ENCODE data around the gene CNTN4. TPM values are rescaled to one million over a fixed set of nuclear protein-coding genes. Genes with fewer than 3 reads are reported as not detected.

CNTN4 gene
- total and polyA plus RNA-seq, 4 donors = 29.2 to 88.0 (median 36.1) TPM

DNA sequence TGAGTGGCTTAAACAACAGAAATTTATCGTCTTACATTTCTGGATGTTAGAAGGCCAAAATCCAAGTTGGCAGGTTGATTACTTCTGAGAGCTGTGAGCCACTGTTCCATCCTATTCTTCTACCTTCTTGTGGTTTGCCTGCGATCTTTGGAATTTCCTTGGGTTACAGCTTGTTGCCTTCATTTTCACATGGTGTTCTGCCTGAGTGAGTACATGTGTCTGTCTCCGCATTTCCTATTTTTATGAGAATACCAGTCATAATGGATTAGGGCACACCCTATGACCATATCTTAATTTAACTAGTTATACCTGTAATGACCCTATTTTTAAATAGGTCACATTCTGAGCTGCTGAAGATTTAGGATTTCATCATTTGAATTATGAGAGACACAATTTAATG is 294.3 kb downstream of the CNTN4 start:
- H3K4me3 ChIP-seq (ENCODE audit: low read depth, low read length) = no peak overlapping the region
- H3K36me3 ChIP-seq (ENCODE audit: control insufficient read depth, insufficient read depth, low read length) = no peaks in the 10 kb centered on the region
- DNase-seq (ENCODE audit: low read depth in 4 of 6, low spot score in 6 of 6) = no peak
- H3K27me3 ChIP-seq (ENCODE audit: control insufficient read depth, insufficient read depth, low read length) = no peaks in the 10 kb centered on the region
- no peak overlapping the region for H3K27ac ChIP-seq (ENCODE audit: low read depth, low read length)
- no peaks in the 10 kb centered on the region for H3K9me3 ChIP-seq (ENCODE audit: control insufficient read depth, insufficient read depth, low read length)
- 83% methylated on average over 2 of the region's 3 CpGs for WGBS (ENCODE audit: insufficient coverage)
- H3K4me1 ChIP-seq (ENCODE audit: control insufficient read depth, insufficient read depth, low read length) = no peaks in the 10 kb centered on the region

DNA sequence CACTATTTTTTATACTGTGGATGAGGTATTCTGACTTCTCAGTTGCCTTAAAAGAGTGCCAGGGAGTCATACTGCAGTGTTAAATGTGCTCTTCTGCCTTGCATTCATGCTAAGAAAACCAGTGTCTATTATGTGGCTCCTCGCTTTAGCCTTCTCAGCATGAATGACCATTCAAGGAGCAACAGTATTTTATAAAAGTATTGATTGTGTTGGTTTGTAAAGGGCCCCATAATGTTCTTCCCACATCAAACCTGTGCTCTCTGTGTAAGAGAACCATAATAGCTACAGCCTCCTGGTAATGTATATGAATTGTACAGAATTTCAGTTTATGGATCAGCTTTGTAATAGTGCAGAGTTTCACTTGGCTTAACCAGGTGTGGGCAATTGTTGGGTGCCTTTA is 316.4 kb downstream of the CNTN4 start:
- no peaks in the 10 kb centered on the region for H3K4me1 ChIP-seq (ENCODE audit: control insufficient read depth, insufficient read depth, low read length)
- no peaks in the 10 kb centered on the region for H3K36me3 ChIP-seq (ENCODE audit: control insufficient read depth, insufficient read depth, low read length)
- DNase-seq (ENCODE audit: low read depth in 4 of 6, low spot score in 6 of 6) = no peak
- H3K4me3 ChIP-seq (ENCODE audit: low read depth, low read length) = no peak overlapping the region
- H3K27me3 ChIP-seq (ENCODE audit: control insufficient read depth, insufficient read depth, low read length) = no peaks in the 10 kb centered on the region
- WGBS (ENCODE audit: insufficient coverage) = no CpG with 5 or more reads among the region's 1 CpG
- H3K27ac ChIP-seq (ENCODE audit: low read depth, low read length) = no peak overlapping the region
- H3K9me3 ChIP-seq (ENCODE audit: control insufficient read depth, insufficient read depth, low read length) = no peaks in the 10 kb centered on the region

DNA sequence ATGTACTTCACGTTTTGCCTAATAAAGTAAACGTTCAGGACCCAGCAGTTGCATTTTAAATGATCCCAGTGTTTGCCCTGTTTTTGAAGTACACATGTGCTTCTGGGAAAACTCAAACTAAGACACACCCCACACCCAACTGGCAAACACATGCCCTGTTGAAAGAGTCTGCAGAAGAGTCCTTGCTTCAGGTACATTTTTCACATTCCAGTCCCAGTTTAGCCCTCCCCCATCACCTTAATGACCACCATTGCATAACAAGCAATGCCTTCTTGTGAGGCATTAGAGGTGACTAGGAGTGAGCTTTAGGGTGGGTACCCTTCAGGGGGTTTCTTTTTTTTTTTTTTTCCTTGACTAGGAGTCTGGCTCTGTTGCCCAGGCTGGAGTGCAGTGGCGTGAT is 322.3 kb downstream of the CNTN4 start:
- WGBS (ENCODE audit: insufficient coverage) = 43% methylated on average over 1 of the region's 3 CpGs
- Histone ChIP-seq H3K4me1 (ENCODE audit: control insufficient read depth, insufficient read depth, low read length) (no peaks in the 10 kb centered on the region), H3K36me3 (ENCODE audit: control insufficient read depth, insufficient read depth, low read length) (no peaks in the 10 kb centered on the region), H3K4me3 (ENCODE audit: low read depth, low read length) (no peak overlapping the region), H3K27me3 (ENCODE audit: control insufficient read depth, insufficient read depth, low read length) (no peaks in the 10 kb centered on the region), H3K27ac (ENCODE audit: low read depth, low read length) (no peak overlapping the region), H3K9me3 (ENCODE audit: control insufficient read depth, insufficient read depth, low read length) (no peaks in the 10 kb centered on the region)
- DNase-seq (ENCODE audit: low read depth in 4 of 6, low spot score in 6 of 6) = no peak

DNA sequence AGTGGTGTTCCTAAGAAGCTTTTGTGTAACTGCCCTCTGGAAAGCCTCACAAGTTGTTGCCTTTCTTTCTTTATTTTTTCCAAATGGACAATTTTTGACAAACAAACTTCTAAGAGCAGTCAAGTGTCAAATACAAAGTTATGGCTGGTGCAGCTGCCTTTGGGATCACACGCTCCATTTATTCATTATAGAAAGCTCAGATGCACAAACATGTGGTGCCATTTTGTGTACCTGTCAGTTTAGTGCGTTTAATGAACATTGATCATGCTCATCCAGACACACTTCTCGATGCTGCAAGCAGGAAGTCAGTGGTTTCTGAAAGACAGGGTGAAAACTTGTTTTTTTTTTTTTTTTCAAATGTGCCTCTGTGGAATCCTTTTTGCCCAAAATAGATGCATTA is 324.5 kb downstream of the CNTN4 start:
- 60% methylated on average over 1 of the region's 3 CpGs for WGBS (ENCODE audit: insufficient coverage)
- DNase-seq (ENCODE audit: low read depth in 4 of 6, low spot score in 6 of 6) = peak in 1 of 6 donors; percentile 38
- Histone ChIP-seq H3K4me1 (ENCODE audit: control insufficient read depth, insufficient read depth, low read length) (no peaks in the 10 kb centered on the region), H3K9me3 (ENCODE audit: control insufficient read depth, insufficient read depth, low read length) (no peaks in the 10 kb centered on the region), H3K36me3 (ENCODE audit: control insufficient read depth, insufficient read depth, low read length) (no peaks in the 10 kb centered on the region), H3K27me3 (ENCODE audit: control insufficient read depth, insufficient read depth, low read length) (no peaks in the 10 kb centered on the region), H3K4me3 (ENCODE audit: low read depth, low read length) (no peak overlapping the region), H3K27ac (ENCODE audit: low read depth, low read length) (no peak overlapping the region)

DNA sequence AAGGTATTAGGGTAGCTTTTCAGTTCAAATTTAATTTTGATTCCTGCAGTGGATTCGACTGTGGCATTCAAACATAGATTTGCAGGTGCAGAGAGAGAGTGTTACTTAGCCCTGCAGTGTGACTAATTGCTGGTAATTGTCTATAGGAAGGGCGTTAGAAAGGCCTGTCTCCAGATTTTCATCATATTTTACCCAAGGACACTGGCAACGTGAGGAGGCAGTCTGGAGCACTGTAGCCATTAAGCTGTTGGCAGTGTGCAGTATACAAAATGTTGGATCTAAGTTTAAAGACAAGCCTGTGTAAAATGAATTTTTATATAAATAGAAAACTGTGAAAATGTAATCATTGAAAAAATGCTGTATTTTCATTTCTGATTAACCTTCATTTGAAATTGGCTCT is 342.9 kb downstream of the CNTN4 start:
- peak in 2 of 6 donors; percentile 25 to 51 for DNase-seq (ENCODE audit: low read depth in 4 of 6, low spot score in 6 of 6)
- WGBS (ENCODE audit: insufficient coverage) = 20% methylated on average over 1 of the region's 3 CpGs

DNA sequence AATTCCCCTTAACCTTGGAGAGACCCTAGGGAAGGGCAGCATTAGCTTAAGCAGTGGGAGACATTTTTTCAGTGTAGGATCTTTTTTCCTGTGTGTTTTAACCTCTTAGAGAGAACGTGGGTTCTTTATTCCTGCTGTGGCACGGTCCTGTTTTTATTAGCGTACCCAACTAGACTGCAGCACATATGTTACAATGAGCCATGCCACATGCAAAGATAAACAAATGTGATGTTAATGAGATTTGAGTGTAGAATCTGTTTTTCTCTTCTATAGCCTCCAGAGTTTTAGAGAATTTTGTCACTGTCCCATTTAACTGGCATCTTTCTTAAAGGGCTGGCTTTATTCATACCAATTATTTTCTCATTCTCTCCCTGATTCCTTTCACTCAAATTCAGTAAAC is 347.5 kb downstream of the CNTN4 start:
- Histone ChIP-seq H3K27ac (ENCODE audit: low read depth, low read length) (no peak overlapping the region), H3K9me3 (ENCODE audit: control insufficient read depth, insufficient read depth, low read length) (no peaks in the 10 kb centered on the region), H3K27me3 (ENCODE audit: control insufficient read depth, insufficient read depth, low read length) (no peaks in the 10 kb centered on the region), H3K36me3 (ENCODE audit: control insufficient read depth, insufficient read depth, low read length) (no peaks in the 10 kb centered on the region), H3K4me3 (ENCODE audit: low read depth, low read length) (no peak overlapping the region), H3K4me1 (ENCODE audit: control insufficient read depth, insufficient read depth, low read length) (no peaks in the 10 kb centered on the region)
- peak in 1 of 6 donors; percentile 38 for DNase-seq (ENCODE audit: low read depth in 4 of 6, low spot score in 6 of 6)
- no CpG with 5 or more reads among the region's 3 CpGs for WGBS (ENCODE audit: insufficient coverage)

More for the DNA sequence above, 342.9 kb downstream of the CNTN4 start:
- Histone ChIP-seq H3K9me3 (ENCODE audit: control insufficient read depth, insufficient read depth, low read length) (no peaks in the 10 kb centered on the region), H3K4me3 (ENCODE audit: low read depth, low read length) (no peak overlapping the region), H3K27me3 (ENCODE audit: control insufficient read depth, insufficient read depth, low read length) (no peaks in the 10 kb centered on the region), H3K36me3 (ENCODE audit: control insufficient read depth, insufficient read depth, low read length) (no peaks in the 10 kb centered on the region), H3K4me1 (ENCODE audit: control insufficient read depth, insufficient read depth, low read length) (no peaks in the 10 kb centered on the region), H3K27ac (ENCODE audit: low read depth, low read length) (no peak overlapping the region)

DNA sequence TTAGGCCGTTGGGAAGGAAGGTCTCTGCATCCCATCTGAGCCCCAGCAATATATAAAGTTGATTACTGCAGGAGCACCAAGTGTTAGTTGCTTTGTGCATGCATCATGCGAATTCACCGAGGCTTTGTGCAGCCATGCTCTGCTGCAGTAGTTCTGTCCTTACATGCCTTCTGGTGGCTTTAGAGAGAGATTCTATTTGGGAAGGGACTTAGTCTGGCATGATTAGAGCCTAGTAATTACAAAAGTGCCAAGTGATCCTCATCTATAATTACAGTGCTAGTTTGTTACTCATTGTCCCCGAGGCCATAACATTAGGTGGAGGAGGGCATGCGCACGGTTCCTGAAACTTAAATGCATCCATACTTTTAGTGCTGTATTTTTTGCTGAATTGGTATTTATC is 353.6 kb downstream of the CNTN4 start:
- Histone ChIP-seq H3K36me3 (ENCODE audit: control insufficient read depth, insufficient read depth, low read length) (no peaks in the 10 kb centered on the region), H3K9me3 (ENCODE audit: control insufficient read depth, insufficient read depth, low read length) (no peaks in the 10 kb centered on the region), H3K4me3 (ENCODE audit: low read depth, low read length) (no peak overlapping the region), H3K4me1 (ENCODE audit: control insufficient read depth, insufficient read depth, low read length) (no peaks in the 10 kb centered on the region), H3K27me3 (ENCODE audit: control insufficient read depth, insufficient read depth, low read length) (no peaks in the 10 kb centered on the region), H3K27ac (ENCODE audit: low read depth, low read length) (no peak overlapping the region)
- WGBS (ENCODE audit: insufficient coverage) = 24% methylated on average over 3 of the region's 6 CpGs
- peak in 2 of 6 donors; percentile 10 to 80 for DNase-seq (ENCODE audit: low read depth in 4 of 6, low spot score in 6 of 6)

DNA sequence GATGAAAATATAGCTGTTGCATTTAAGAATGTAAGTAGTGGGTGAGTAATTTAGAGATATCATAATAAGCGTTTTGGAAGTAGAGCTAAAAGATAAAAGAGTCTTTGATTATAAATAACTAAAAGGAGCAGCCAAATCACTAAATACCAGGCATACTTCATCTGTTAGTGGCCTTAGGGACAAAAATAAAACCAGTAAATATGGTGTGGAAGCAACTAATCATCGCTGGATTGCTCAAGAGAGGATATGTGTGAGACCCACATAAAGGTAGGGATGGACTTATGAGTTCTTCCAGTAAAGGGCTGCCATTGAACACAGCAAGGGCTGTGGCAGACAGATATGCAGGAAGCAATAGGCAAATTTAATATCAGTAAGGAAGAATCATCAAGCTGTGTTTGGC is 356.2 kb downstream of the CNTN4 start:
- Histone ChIP-seq H3K27ac (ENCODE audit: low read depth, low read length) (no peak overlapping the region), H3K4me3 (ENCODE audit: low read depth, low read length) (no peak overlapping the region), H3K4me1 (ENCODE audit: control insufficient read depth, insufficient read depth, low read length) (no peaks in the 10 kb centered on the region), H3K27me3 (ENCODE audit: control insufficient read depth, insufficient read depth, low read length) (no peaks in the 10 kb centered on the region), H3K36me3 (ENCODE audit: control insufficient read depth, insufficient read depth, low read length) (no peaks in the 10 kb centered on the region), H3K9me3 (ENCODE audit: control insufficient read depth, insufficient read depth, low read length) (no peaks in the 10 kb centered on the region)
- 100% methylated on average over 1 of the region's 2 CpGs for WGBS (ENCODE audit: insufficient coverage)
- no peak for DNase-seq (ENCODE audit: low read depth in 4 of 6, low spot score in 6 of 6)

DNA sequence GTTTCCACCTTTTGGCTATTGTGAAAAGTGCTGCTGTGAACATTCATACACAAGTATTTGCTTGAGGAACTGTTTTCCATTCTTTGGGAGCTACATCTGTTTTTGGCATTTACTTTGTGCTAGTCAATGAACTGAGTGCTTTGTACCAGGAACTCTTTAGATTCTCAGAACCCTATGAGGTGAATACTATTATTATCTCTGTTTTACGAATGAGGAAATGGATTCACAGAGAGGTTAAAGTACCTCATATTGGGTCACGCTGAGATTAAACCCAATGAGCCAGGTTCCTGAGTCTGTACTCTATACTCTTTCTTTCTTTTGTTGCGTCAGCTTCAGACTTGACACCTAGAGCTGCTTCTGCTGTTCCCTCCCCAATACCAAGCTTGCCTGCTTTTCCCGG is 358.1 kb downstream of the CNTN4 start:
- H3K9me3 ChIP-seq (ENCODE audit: control insufficient read depth, insufficient read depth, low read length) = no peaks in the 10 kb centered on the region
- WGBS (ENCODE audit: insufficient coverage) = 90% methylated on average over 2 of the region's 4 CpGs
- H3K36me3 ChIP-seq (ENCODE audit: control insufficient read depth, insufficient read depth, low read length) = no peaks in the 10 kb centered on the region
- H3K4me3 ChIP-seq (ENCODE audit: low read depth, low read length) = no peak overlapping the region
- H3K4me1 ChIP-seq (ENCODE audit: control insufficient read depth, insufficient read depth, low read length) = no peaks in the 10 kb centered on the region
- no peaks in the 10 kb centered on the region for H3K27me3 ChIP-seq (ENCODE audit: control insufficient read depth, insufficient read depth, low read length)
- no peak overlapping the region for H3K27ac ChIP-seq (ENCODE audit: low read depth, low read length)
- no peak for DNase-seq (ENCODE audit: low read depth in 4 of 6, low spot score in 6 of 6)

DNA sequence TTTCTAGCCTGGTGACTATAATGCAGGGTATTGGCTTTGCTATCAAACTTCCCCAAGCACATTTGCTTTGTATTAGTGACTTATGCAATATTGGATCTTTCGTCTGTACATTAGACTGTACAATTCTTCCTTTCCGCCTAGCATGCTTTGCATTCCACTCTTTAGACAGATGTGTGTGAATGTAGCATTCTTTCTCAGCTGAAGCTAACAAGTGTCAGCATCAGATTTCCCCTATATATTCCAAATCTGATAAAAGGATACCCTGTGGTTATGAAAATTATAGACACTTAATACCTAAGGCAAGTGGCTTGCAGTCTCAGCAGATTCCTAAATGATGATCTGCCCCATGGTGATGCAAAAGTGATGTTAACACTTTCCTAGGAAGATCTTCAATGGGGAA is 360.1 kb downstream of the CNTN4 start:
- no peak overlapping the region for H3K27ac ChIP-seq (ENCODE audit: low read depth, low read length)
- DNase-seq (ENCODE audit: low read depth in 4 of 6, low spot score in 6 of 6) = peak in 1 of 6 donors; percentile 43
- H3K4me3 ChIP-seq (ENCODE audit: low read depth, low read length) = no peak overlapping the region
- H3K36me3 ChIP-seq (ENCODE audit: control insufficient read depth, insufficient read depth, low read length) = no peaks in the 10 kb centered on the region
- WGBS (ENCODE audit: insufficient coverage) = no CpG with 5 or more reads among the region's 2 CpGs
- no peaks in the 10 kb centered on the region for H3K4me1 ChIP-seq (ENCODE audit: control insufficient read depth, insufficient read depth, low read length)
- H3K9me3 ChIP-seq (ENCODE audit: control insufficient read depth, insufficient read depth, low read length) = no peaks in the 10 kb centered on the region
- no peaks in the 10 kb centered on the region for H3K27me3 ChIP-seq (ENCODE audit: control insufficient read depth, insufficient read depth, low read length)
